Gastroesophageal sphincter (tissue), 4 donors: ENCODE measurements around the gene SRP14. TPM values are rescaled to one million over a fixed set of nuclear protein-coding genes. Genes with fewer than 3 reads are reported as not detected.

Source experiments
- ATAC-seq: fragments of 150-250 bp; one replicate; pipeline ENCODE4 v1.9.1; 2016; ENCODE audit warnings: mild to moderate bottlenecking, moderate library complexity
- H3K27ac ChIP-seq, 4 donors: fragments of 200-600 bp; sonication (generic) in 3 of 4; 1 replicate in 3 of 4; 2 replicates in 1 of 4; pipeline ENCODE4 v1.5.1; 2016 to 2019
- H3K27me3 ChIP-seq: fragments of 200-600 bp; sonication (generic); one replicate; pipeline ENCODE4 v1.5.1; 2019
- H3K36me3 ChIP-seq, 2 donors: fragments of 200-600 bp; sonication (generic); one replicate each; pipeline ENCODE4 v1.5.1; 2019; ENCODE audit warnings: control low read depth in 1 of 2
- H3K4me1 ChIP-seq, 3 donors: fragments of 200-600 bp; sonication (generic); 1 replicate in 2 of 3; 2 replicates in 1 of 3; pipeline ENCODE4 v1.5.1; 2016 to 2019; ENCODE audit warnings: control low read depth in 2 of 3
- H3K4me3 ChIP-seq, 2 donors: fragments of 200-600 bp; sonication (generic); one replicate each; pipeline ENCODE4 v1.5.1; 2019; ENCODE audit warnings: mild to moderate bottlenecking in 1 of 2, moderate library complexity in 1 of 2
- H3K9me3 ChIP-seq, 3 donors: fragments of 200-600 bp; sonication (generic); one replicate each; pipeline ENCODE4 v1.5.1; 2017 to 2019; ENCODE audit warnings: control low read depth in 2 of 3
- CTCF ChIP-seq, 4 experiments: fragments of 200-600 bp in 2 of 4; fragments of 450-650 bp in 2 of 4; sonication (generic) in 1 of 4; IDR thresholded peaks; one replicate each; pipeline ENCODE4 v1.5.1; 2017 to 2019; ENCODE audit warnings: antibody characterized with exemption in 4 of 4, mild to moderate bottlenecking in 2 of 4, moderate library complexity in 2 of 4
- EP300 ChIP-seq: sonication (generic); formaldehyde crosslinking; IDR thresholded peaks from one replicate; pipeline ENCODE4 v1.6.1; 2017; ENCODE audit warnings: antibody characterized with exemption, mild to moderate bottlenecking
- POLR2A ChIP-seq, 2 donors: fragments of 450-650 bp; IDR thresholded peaks; one replicate each; pipeline ENCODE4 v1.6.1; 2017; ENCODE audit warnings: antibody characterized with exemption in 2 of 2, mild to moderate bottlenecking in 2 of 2, moderate library complexity in 1 of 2
- POLR2AphosphoS5 ChIP-seq: sonication (generic); formaldehyde crosslinking; IDR thresholded peaks from one replicate; pipeline ENCODE4 v1.6.1; 2017; ENCODE audit warnings: antibody characterized with exemption
- WGBS, 2 donors: methylation state at CpG; one replicate each; pipeline ENCODE4 v1.1.5; 2018; ENCODE audit warnings: low coverage in 1 of 2; 5-methylcytosine and 5-hydroxymethylcytosine counted together
- total RNA-seq, 4 donors: library from RNA; depleted of rRNA; stranded (reverse); fragments of >200 nt; gene quantifications; one replicate each; pipeline ENCODE4 v1.1.0, GENCODE V29; 2016

Gene SRP14
- total RNA-seq, 4 donors from 2014 or later = 290 to 425 (median 324) TPM

GRCh38 chr15:40084650-40085049 lies 45.7 kb upstream of the SRP14 start:
- no peaks in the 10 kb centered on the region for H3K9me3 ChIP-seq
- WGBS, 2 donors = 84 to 100% methylated on average over 3 to 6 of the region's 9 CpGs
- H3K4me1 ChIP-seq = peaks cover 3 to 64% (median 15%) of the 10 kb centered on the region in 3 donors
- H3K4me3 ChIP-seq = no peak overlapping the region
- no peaks in the 10 kb centered on the region for H3K27me3 ChIP-seq
- no peak overlapping the region for H3K27ac ChIP-seq
- peaks cover 0 to 3% of the 10 kb centered on the region in 2 donors for H3K36me3 ChIP-seq
- no peak for ATAC-seq
- TF ChIP-seq CTCF (IDR thresholded peaks at IDR 0.05) (no peak), EP300 (no peak), POLR2A (IDR thresholded peaks at IDR 0.05) (no peak), POLR2AphosphoS5 (no peak)

- H3K4me3 ChIP-seq = peak overlapping the region in 1 of 2 donors; percentile 43
- peak overlapping the region in 3 of 4 donors; percentile 67 to 79 (median 67) for H3K27ac ChIP-seq
- TF ChIP-seq POLR2A (IDR thresholded peaks at IDR 0.05) (no peak), EP300 (no peak), POLR2AphosphoS5 (no peak), CTCF (IDR thresholded peaks at IDR 0.05) (no peak)
- H3K36me3 ChIP-seq = no peaks in the 10 kb centered on the region
- H3K4me1 ChIP-seq = peaks cover 3 to 41% (median 8%) of the 10 kb centered on the region in 3 donors
- no peaks in the 10 kb centered on the region for H3K9me3 ChIP-seq
- ATAC-seq = peak; percentile 4
- H3K27me3 ChIP-seq = no peaks in the 10 kb centered on the region
- 40 to 43% methylated on average over 1 of the region's 12 CpGs for WGBS, 2 donors
Observed at GRCh38 chr15:40082195-40082883, 43.4 kb upstream of the SRP14 start.

- 0% methylated on average over 6 to 7 of the region's 12 CpGs for WGBS, 2 donors
- peak overlapping the region; percentile 16 to 43 for H3K4me3 ChIP-seq
Observed at GRCh38 chr15:40081691-40082194, 42.8 kb upstream of the SRP14 start.

GRCh38 chr15:40080847-40081246 lies 41.9 kb upstream of the SRP14 start:
- Histone ChIP-seq H3K9me3 (no peaks in the 10 kb centered on the region), H3K27me3 (no peaks in the 10 kb centered on the region), H3K27ac (peak overlapping the region in 3 of 4 donors; percentile 1 to 79 (median 67)), H3K36me3 (no peaks in the 10 kb centered on the region), H3K4me3 (no peak overlapping the region), H3K4me1 (peaks cover 3 to 31% (median 8%) of the 10 kb centered on the region in 3 donors)
- 65 to 87% methylated on average over 2 to 4 of the region's 5 CpGs for WGBS, 2 donors
- no peak for TF ChIP-seq EP300
- no peak for TF ChIP-seq POLR2A (IDR thresholded peaks at IDR 0.05)
- no peak for TF ChIP-seq CTCF (IDR thresholded peaks at IDR 0.05)
- no peak for TF ChIP-seq POLR2AphosphoS5
- ATAC-seq = no peak

More at GRCh38 chr15:40081691-40082194, 42.8 kb upstream of the SRP14 start:
- Histone ChIP-seq H3K27me3 (no peaks in the 10 kb centered on the region), H3K27ac (peak overlapping the region; percentile 13 to 79 (median 67)), H3K4me1 (peaks cover 3 to 35% (median 8%) of the 10 kb centered on the region in 3 donors), H3K36me3 (no peaks in the 10 kb centered on the region), H3K9me3 (no peaks in the 10 kb centered on the region)
- peak in 1 of 4 experiments; percentile 23 for TF ChIP-seq CTCF (IDR thresholded peaks at IDR 0.05)
- TF ChIP-seq EP300 = no peak
- peak; percentile 42 for TF ChIP-seq POLR2AphosphoS5
- TF ChIP-seq POLR2A (IDR thresholded peaks at IDR 0.05) = no peak
- peak; percentile 83 for ATAC-seq

- Histone ChIP-seq H3K36me3 (no peaks in the 10 kb centered on the region), H3K4me3 (no peak overlapping the region), H3K9me3 (no peaks in the 10 kb centered on the region), H3K4me1 (peaks cover 3 to 31% (median 8%) of the 10 kb centered on the region in 3 donors), H3K27me3 (no peaks in the 10 kb centered on the region), H3K27ac (peak overlapping the region in 1 of 4 donors; percentile 1)
- TF ChIP-seq CTCF (IDR thresholded peaks at IDR 0.05) (no peak), POLR2AphosphoS5 (no peak), EP300 (no peak)
- no peak for ATAC-seq
- 26 to 50% methylated on average over 1 of the region's 1 CpG for WGBS, 2 donors
Observed at GRCh38 chr15:40080104-40080503, 41.1 kb upstream of the SRP14 start.
